ENCODE measurements around the gene GRK3.

GRCh38 chr22:25702040-25702439, 137.6 kb downstream of the GRK3 start:
- peak in 2 of 5 experiments; percentile 16 to 32 for TF ChIP-seq CTCF (IDR thresholded peaks at IDR 0.05 in 4 of 5, conservative IDR thresholded peaks at IDR 0.05 in 1 of 5)
- no peak for TF ChIP-seq POLR2A (IDR thresholded peaks at IDR 0.05)

All from gastrocnemius medialis (tissue), 4 donors.